Activated CD8-positive, alpha-beta memory T cell treated with anti-CD3 and anti-CD28 coated beads, Interleukin-2, amount 10 ng/mL, durations not matched to agents 7 days and 5 days (primary cell): ENCODE data around the gene ARID1A. TPM values are rescaled to one million over a fixed set of nuclear protein-coding genes. Genes with fewer than 3 reads are reported as not detected.
A peak's percentile ranks its signal among the peaks of the same experiment; 100 is the strongest.

ENCODE experiments used
- ATAC-seq: fragments of 150-1000 bp; cut with Tn5 transposase; one replicate; pipeline ENCODE4 v1.10.0; 2021; ENCODE audit warnings: moderate library complexity
- CTCF ChIA-PET: fragments of 350-600 bp; sonication (Branson Sonifier 250); formaldehyde crosslinking; loops from one replicate; lab custom pipeline; 2021; ENCODE audit warnings: antibody characterized with exemption; lab: Charles Lee
- DNase-seq: peaks from one replicate; pipeline ENCODE4 v3.0.0-alpha.2; 2020
- H3K27ac Mint-ChIP-seq: one replicate; pipeline ENCODE4 v1.8.0; 2021; ENCODE audit warnings: mild to moderate bottlenecking, mixed read lengths
- H3K27me3 Mint-ChIP-seq: one replicate; pipeline ENCODE4 v1.8.0; 2021; ENCODE audit warnings: mixed read lengths
- H3K36me3 Mint-ChIP-seq: one replicate; pipeline ENCODE4 v1.8.0; 2021; ENCODE audit warnings: mild to moderate bottlenecking, mixed read lengths
- H3K4me1 Mint-ChIP-seq: one replicate; pipeline ENCODE4 v1.8.0; 2021; ENCODE audit warnings: mixed read lengths
- H3K4me3 Mint-ChIP-seq: one replicate; pipeline ENCODE4 v1.8.0; 2021; ENCODE audit warnings: mild to moderate bottlenecking, moderate library complexity, mixed read lengths
- H3K9me3 Mint-ChIP-seq: one replicate; pipeline ENCODE4 v1.8.0; 2022; ENCODE audit warnings: low read depth, mixed read lengths
- total RNA-seq, 2 experiments: library from RNA; stranded (reverse); gene quantifications; one replicate each; pipeline ENCODE4 v1.2.3, GENCODE V29; 2021

Gene ARID1A
- total RNA-seq, 2 experiments from 2014 or later = 92.4 to 112 TPM

DNA sequence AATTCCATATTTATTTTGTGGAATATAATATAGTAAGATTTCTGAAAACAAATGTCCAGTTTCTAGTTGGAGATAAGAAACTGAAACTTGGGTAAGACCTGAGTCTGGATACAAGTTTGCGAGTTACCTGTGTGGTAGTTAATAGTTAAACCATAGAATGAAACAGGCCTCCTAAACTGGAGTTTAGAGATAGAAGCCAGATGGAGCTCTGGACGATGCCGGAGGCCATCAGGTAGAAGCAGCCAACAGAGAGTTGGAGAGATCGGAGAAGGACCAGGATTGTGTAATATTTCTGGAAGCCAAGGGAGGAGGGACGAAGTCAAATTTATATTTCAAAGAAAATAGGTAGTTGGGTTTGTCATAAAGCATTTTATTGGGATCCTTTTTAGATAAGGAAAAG, 45.1 kb downstream of the ARID1A start:
- Mint-ChIP-seq H3K4me1 (peaks cover 69% of the 10 kb centered on the region), H3K36me3 (peaks cover 54% of the 10 kb centered on the region), H3K27ac (peak overlapping the region; percentile 10), H3K27me3 (no peaks in the 10 kb centered on the region), H3K9me3 (no peaks in the 10 kb centered on the region), H3K4me3 (no peak overlapping the region)
- CTCF ChIA-PET = interaction anchor here (1.3 to 3.2 kb wide), 3 partner anchors 13 to 49 kb away, joined by 3 to 11 read pairs (median 4); no protein-coding TSS in a partner anchor
- ATAC-seq (no peak), DNase-seq (no peak)

DNA sequence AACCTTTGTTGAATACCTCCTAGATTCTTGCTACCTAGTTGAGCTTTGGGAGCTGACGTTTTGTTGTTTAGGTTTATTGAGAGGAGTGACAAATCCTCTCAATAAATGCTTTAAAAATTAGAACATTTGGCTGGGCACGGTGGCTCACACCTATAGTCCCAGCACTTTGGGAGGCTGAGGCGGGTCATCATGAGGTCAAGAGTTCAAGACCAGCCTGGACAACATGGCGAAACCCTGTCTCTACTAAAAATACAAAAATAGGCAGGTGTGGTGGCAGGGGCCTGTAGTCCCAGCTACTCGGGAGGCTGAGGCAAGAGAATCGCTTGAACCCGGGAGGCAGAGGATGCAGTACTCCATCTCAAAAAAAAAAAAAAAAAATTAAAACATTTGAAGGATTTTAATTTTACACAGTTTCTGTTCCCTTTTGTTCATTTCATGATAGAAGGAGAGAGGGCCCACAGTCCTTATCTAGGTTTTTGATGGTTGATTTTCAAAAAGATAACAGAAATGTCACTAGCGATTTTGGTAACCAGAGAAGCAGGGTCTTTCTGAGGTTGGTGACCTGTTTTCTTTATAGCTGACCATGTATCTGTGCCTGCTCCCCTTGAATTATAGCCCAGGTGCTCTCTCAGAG, 47.7 kb downstream of the ARID1A start:
- no peaks in the 10 kb centered on the region for H3K9me3 Mint-ChIP-seq
- CTCF ChIA-PET = interaction anchor here (0.8 to 3.2 kb wide), 10 partner anchors 11 to 243 kb away, joined by 3 to 22 read pairs (median 4); partner anchors contain the start of gene PIGV
- DNase-seq (no peak), ATAC-seq (no peak)
- H3K36me3 Mint-ChIP-seq = peaks cover 62% of the 10 kb centered on the region
- H3K27ac Mint-ChIP-seq = peak overlapping the region; percentile 90
- H3K4me3 Mint-ChIP-seq = peak overlapping the region; percentile 67
- H3K4me1 Mint-ChIP-seq = peaks cover 75% of the 10 kb centered on the region
- no peaks in the 10 kb centered on the region for H3K27me3 Mint-ChIP-seq

DNA sequence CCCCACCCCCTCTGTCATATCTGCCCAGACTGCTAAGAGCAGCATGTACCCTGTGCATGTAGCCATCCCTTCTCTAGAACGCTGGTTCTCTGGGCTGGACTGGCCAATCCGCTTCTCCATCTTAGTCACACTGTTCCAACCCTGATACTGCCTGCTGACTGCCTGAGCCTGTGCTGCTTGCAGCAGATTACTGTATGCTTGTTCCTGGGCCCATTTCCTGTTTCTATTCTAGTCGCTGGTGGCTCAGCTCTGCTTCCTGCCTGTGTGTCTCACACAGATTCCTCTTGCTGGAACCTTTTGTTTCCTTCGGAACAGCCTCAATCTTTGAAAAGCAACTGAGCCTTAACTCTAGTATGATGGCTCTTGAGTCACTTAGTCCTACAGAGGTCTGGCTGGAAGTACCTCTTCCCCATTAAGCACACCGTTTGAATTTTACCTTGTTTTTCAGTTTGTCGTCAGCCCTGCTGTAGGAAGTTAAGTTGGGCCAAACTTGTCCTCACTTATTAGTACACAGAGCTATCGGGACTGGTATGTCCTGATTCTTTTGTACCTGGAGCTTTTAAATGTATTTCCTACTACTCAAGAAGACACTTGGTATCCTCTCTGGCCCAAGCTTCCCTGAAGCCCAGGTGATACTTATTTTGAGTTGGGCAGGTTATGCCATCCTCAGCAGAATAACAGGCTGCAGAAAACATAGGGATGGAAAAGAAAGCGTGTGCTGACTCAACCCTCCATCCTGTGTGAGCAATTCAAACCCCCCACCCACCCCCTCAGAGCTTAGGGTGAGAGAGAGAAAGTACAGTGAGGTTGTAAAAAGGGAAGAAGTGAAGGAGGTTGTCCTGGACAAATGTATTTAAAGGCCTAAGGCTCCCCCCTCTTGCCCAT, 48.5 kb downstream of the ARID1A start:
- ATAC-seq = peak; percentile 99

DNA sequence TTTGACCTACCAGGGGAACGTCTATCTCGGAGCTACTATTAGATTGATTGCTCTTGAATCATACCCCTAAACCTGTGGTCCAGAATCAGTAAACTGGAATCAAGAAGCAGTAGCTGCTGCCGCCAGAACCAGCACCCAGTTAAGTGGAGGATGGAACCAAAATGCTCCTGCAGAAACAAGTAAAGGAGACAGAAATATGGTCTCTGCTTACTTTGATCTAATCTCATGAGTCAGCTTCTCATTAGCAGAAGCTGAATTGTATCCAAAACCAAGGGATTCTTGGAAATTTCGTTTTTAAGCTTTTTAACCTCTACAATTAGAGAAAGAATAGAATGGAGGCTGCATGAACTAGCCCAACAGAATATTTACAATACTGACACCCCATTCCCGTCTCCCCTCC, 49.4 kb downstream of the ARID1A start:
- peaks cover 64% of the 10 kb centered on the region for H3K36me3 Mint-ChIP-seq
- ATAC-seq (no peak), DNase-seq (no peak)
- peak overlapping the region; percentile 67 for H3K4me3 Mint-ChIP-seq
- H3K27ac Mint-ChIP-seq = peak overlapping the region; percentile 90
- peaks cover 64% of the 10 kb centered on the region for H3K4me1 Mint-ChIP-seq
- no peaks in the 10 kb centered on the region for H3K9me3 Mint-ChIP-seq
- CTCF ChIA-PET = interaction anchor here (0.6 to 3.2 kb wide), 12 partner anchors 8 to 490 kb away, joined by 3 to 22 read pairs (median 4); partner anchors contain the start of gene PIGV
- no peaks in the 10 kb centered on the region for H3K27me3 Mint-ChIP-seq

More for the DNA sequence above, 48.5 kb downstream of the ARID1A start:
- Mint-ChIP-seq H3K27me3 (no peaks in the 10 kb centered on the region), H3K4me3 (peak overlapping the region; percentile 67), H3K27ac (peak overlapping the region; percentile 90), H3K9me3 (no peaks in the 10 kb centered on the region), H3K4me1 (peaks cover 70% of the 10 kb centered on the region), H3K36me3 (peaks cover 62% of the 10 kb centered on the region)
- CTCF ChIA-PET = interaction anchor here (0.6 to 3.2 kb wide), 16 partner anchors 10 to 491 kb away, joined by 3 to 22 read pairs (median 4); partner anchors contain the start of gene PIGV
- peak; percentile 95 for DNase-seq

DNA sequence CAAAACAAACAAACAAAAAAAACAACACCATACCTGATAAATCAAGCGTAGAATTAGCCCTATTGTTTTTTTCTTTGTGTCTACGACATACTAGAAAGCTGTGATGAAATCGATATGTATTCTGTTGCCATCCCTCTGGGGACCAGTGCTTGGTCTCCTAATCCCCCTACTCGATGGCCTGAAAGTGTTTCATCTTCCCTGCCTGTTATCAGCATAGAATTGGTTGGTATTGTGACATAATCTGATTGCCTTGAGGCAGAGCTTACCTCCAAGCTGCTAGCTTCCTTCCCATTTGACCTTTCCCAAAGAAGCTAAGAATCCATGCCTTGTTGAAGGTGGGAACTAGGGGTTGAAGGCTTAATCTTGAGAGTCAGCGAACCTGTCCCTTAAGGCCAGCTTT, 51.2 kb downstream of the ARID1A start:
- no peaks in the 10 kb centered on the region for H3K27me3 Mint-ChIP-seq
- DNase-seq (no peak), ATAC-seq (no peak)
- peak overlapping the region; percentile 37 for H3K27ac Mint-ChIP-seq
- no peak overlapping the region for H3K4me3 Mint-ChIP-seq
- peaks cover 57% of the 10 kb centered on the region for H3K36me3 Mint-ChIP-seq
- peaks cover 55% of the 10 kb centered on the region for H3K4me1 Mint-ChIP-seq
- CTCF ChIA-PET = interaction anchor here (0.8 to 1.3 kb wide), 3 partner anchors 11 to 73 kb away, joined by 3 read pairs; no protein-coding TSS in a partner anchor
- no peaks in the 10 kb centered on the region for H3K9me3 Mint-ChIP-seq

DNA sequence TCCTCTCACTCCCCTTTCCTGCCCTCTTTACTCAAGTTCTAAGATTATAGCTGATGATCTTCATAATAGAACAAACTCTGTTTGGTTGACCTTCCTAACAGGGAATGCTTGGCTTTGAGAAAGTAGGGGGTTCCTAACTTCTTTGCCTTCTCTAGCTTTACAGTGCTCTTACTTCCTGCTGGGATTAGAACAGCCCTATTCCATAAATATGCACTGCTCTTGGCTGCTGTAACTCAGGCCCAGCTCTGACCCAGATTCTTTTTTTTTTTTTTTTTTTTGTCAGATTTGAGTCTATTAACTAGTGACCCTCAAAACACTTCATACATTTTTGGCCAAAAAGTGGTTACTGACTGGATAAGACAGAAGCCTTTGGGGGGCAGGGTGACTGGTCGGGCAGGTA, 52.5 kb downstream of the ARID1A start:
- Mint-ChIP-seq H3K4me3 (no peak overlapping the region), H3K9me3 (no peaks in the 10 kb centered on the region), H3K27ac (peak overlapping the region; percentile 48), H3K36me3 (peaks cover 61% of the 10 kb centered on the region), H3K4me1 (peaks cover 57% of the 10 kb centered on the region), H3K27me3 (no peaks in the 10 kb centered on the region)
- no peak for ATAC-seq
- no peak for DNase-seq
- CTCF ChIA-PET = no interaction called here

DNA sequence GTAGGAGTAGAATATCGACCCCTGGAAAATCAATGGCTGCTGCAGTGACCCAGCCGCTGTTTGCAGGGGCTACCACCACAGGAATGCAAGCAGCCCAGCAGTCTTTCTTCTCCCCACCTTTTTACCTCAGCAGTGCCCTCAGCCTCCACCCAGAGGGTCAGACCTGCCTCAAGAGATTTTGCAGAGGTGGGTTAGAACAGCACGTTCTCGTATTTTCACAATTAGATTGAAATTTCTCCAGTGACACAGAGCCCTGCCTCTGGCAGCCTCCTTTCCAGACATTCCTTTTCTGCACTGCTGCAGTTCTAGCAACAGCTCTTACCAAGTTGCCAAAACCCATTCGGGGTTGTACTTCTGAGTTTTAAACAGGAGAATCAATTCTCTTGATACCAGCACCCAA, 53.6 kb downstream of the ARID1A start:
- H3K4me3 Mint-ChIP-seq = no peak overlapping the region
- no peaks in the 10 kb centered on the region for H3K27me3 Mint-ChIP-seq
- peaks cover 61% of the 10 kb centered on the region for H3K36me3 Mint-ChIP-seq
- no peaks in the 10 kb centered on the region for H3K9me3 Mint-ChIP-seq
- no peak overlapping the region for H3K27ac Mint-ChIP-seq
- peaks cover 50% of the 10 kb centered on the region for H3K4me1 Mint-ChIP-seq
- ATAC-seq (no peak), DNase-seq (no peak)
- CTCF ChIA-PET = interaction anchor here (0.6 kb wide), 1 partner anchor 52 kb away, joined by 3 read pairs; no protein-coding TSS in a partner anchor

DNA sequence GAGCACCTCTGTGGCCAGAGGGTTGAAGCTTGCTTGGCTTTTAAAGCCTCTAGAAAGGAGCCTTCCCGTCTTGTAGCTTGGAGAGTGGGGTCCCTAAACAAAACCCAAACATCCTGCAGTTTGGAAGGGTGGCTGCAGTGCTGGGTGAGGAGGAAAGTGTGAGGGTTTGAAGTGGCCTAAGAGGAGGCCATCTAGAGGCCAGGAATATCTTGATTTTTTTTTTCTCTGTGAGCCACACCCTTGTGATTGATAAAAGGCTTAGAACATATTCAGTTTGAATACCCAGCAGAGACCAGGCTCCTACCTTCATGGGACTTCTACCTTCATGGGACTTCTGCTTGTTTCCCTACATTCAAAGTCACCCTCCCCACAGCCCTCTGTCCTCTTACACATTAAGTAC, 54.6 kb downstream of the ARID1A start:
- ATAC-seq (no peak), DNase-seq (no peak)
- CTCF ChIA-PET = no interaction called here
- H3K4me1 Mint-ChIP-seq = peaks cover 44% of the 10 kb centered on the region
- no peaks in the 10 kb centered on the region for H3K9me3 Mint-ChIP-seq
- H3K27me3 Mint-ChIP-seq = no peaks in the 10 kb centered on the region
- H3K36me3 Mint-ChIP-seq = peaks cover 58% of the 10 kb centered on the region
- H3K27ac Mint-ChIP-seq = peak overlapping the region; percentile 9
- no peak overlapping the region for H3K4me3 Mint-ChIP-seq

DNA sequence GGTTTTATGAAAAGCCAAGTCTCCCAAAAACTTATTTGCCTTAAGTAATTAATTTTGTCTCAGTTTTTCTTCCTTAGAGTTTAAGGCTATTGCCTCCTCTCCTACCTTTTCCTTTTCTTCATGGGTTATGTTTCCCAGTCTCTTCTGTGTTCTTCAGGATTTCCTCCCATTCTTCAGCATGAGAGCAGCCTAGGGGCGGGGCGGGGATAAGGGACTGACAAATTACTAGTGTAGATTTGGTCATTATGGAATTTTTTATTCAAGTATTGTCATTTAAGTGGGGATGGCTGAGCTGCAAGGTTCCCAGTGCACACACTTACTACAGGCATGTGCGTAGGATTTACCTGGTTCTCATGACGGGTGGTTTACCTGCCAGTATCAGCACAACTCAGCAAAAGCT, 56.7 kb downstream of the ARID1A start:
- Mint-ChIP-seq H3K9me3 (no peaks in the 10 kb centered on the region), H3K4me3 (no peak overlapping the region), H3K27ac (no peak overlapping the region), H3K4me1 (peaks cover 37% of the 10 kb centered on the region), H3K27me3 (no peaks in the 10 kb centered on the region), H3K36me3 (peaks cover 48% of the 10 kb centered on the region)
- DNase-seq (no peak), ATAC-seq (no peak)
- CTCF ChIA-PET = no interaction called here

DNA sequence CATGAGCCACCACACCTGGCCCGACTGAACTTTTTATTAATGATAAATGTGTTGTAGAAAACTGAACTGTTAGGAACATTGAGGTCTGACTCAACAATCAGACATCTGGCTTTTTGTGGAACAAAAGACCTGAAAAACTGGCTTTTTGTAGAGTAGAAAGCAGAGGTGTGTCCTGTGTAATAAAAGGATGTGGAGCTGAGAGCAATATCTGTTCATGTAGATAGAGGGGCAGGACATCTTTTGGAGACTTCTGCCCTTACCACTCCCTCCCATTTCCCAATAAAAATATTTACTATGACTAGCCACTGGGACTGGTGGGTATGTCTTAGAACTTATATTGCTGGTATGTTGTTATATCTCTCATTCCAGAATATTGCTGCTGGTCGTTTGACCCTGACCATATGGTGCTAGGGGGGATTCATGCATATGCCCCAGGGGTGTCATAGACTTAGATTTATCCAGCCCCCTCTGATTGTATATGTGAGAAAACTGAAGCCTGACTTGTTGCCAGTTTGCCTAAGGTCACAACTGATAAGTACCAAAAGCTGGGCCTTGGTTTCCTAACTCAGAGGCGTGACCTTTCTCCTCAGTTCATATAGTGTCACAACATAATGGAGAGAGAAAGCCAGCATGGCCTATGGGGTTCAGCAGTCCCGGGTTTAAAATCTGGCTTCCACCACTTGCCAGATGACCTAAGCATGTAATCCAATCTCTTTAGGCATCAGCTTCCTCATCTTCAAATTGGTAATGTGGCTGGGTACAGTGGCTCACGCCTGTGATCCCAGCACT, 58.5 kb downstream of the ARID1A start:
- Mint-ChIP-seq H3K27ac (no peak overlapping the region), H3K4me1 (peaks cover 32% of the 10 kb centered on the region), H3K4me3 (no peak overlapping the region), H3K36me3 (peaks cover 49% of the 10 kb centered on the region), H3K9me3 (no peaks in the 10 kb centered on the region), H3K27me3 (no peaks in the 10 kb centered on the region)
- ATAC-seq = no peak
- CTCF ChIA-PET = interaction anchor here (2.7 kb wide), 1 partner anchor 10 kb away, joined by 7 read pairs; no protein-coding TSS in a partner anchor
- no peak for DNase-seq

DNA sequence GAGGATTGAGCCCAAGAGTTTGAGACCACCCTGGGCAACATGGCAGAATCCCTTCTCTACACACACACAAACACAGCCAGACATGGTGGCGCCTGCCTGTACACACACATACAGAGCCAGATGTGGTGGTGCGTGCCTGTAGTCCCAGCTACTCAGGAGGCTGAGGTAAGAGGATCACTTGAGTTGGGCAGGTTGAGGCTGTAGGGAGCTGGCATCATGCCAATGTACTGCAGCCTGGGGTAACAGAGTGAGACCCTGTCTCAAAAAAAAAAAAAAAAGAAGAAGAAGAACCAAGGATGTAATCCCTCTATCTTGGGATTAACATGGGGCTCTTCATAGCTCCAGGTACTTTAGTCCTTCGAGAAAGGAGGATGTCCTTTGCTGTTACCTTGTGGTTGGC, 62.5 kb downstream of the ARID1A start:
- H3K4me3 Mint-ChIP-seq = no peak overlapping the region
- H3K36me3 Mint-ChIP-seq = peaks cover 51% of the 10 kb centered on the region
- no peaks in the 10 kb centered on the region for H3K27me3 Mint-ChIP-seq
- CTCF ChIA-PET = interaction anchor here (0.7 to 3.1 kb wide), 5 partner anchors 12 to 449 kb away, joined by 3 to 6 read pairs (median 3); no protein-coding TSS in a partner anchor
- ATAC-seq (no peak), DNase-seq (no peak)
- H3K27ac Mint-ChIP-seq = no peak overlapping the region
- peaks cover 10% of the 10 kb centered on the region for H3K4me1 Mint-ChIP-seq
- no peaks in the 10 kb centered on the region for H3K9me3 Mint-ChIP-seq

DNA sequence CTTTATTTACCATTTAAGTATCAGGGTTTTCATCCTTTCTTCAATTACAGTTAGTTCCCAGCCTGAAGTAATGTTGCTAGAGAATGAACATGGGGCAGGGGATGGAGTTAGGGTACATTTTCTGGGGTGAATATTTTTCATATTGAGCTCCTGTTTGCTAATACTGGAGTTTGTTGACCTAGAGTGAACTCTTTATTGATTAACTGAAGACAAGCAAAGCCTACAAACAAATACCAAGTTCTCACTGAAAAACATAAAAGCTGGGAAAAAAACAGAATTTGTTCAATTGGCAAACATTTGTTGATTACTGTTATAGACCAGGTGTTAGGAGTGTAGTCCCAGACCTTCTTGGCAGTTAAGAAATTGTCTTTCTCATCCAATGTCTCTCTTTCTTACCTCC, 63.7 kb downstream of the ARID1A start:
- Mint-ChIP-seq H3K4me3 (no peak overlapping the region), H3K27me3 (no peaks in the 10 kb centered on the region)
- CTCF ChIA-PET = interaction anchor here (1.1 to 3.1 kb wide), 3 partner anchors 29 to 82 kb away, joined by 3 to 6 read pairs (median 3); no protein-coding TSS in a partner anchor

More for the DNA sequence above, 63.7 kb downstream of the ARID1A start:
- H3K4me1 Mint-ChIP-seq = peaks cover 10% of the 10 kb centered on the region
- H3K9me3 Mint-ChIP-seq = no peaks in the 10 kb centered on the region
- H3K36me3 Mint-ChIP-seq = peaks cover 56% of the 10 kb centered on the region
- ATAC-seq (no peak), DNase-seq (no peak)
- H3K27ac Mint-ChIP-seq = peak overlapping the region; percentile 15
